NCI-H460 (cell line): Measurements from ENCODE around the gene LAMP1. TPM values are rescaled to one million over a fixed set of nuclear protein-coding genes. Genes with fewer than 3 reads are reported as not detected.

Experiments used
- small RNA-seq, 2 experiments: library from RNA; depleted of rRNA; stranded (forward); fragments of <200 nt; gene quantifications; one replicate each; pipeline ENCODE3, GENCODE V24; 2014
- total RNA-seq: library from RNA; depleted of rRNA; stranded (reverse); fragments of >200 nt; shearing (Covaris generic); gene quantifications from 2 replicates; pipeline ENCODE4 v1.2.3, GENCODE V29; 2014; rRNA removed

LAMP1 gene
- total RNA-seq, 1 experiment from 2014 or later, result 118 TPM

Small RNAs within 50 kb of the gene (small RNA-seq; reads per million reads assigned to genes)
- 0 reads per million in 2 experiments for gene MIR8075

Other genes with a start within 250 kb of the LAMP1 start
- gene F7, start 191.4 kb upstream of the LAMP1 start, total RNA-seq, result 0.07 TPM in 1 of 2 replicates, not detected in the other
- 0.59 and 0.61 TPM in 2 replicates for gene F10, start 174.4 kb upstream of the LAMP1 start, total RNA-seq
- not detected in 2 replicates for gene PROZ, start 138.6 kb upstream of the LAMP1 start, total RNA-seq
- gene PCID2, start 88.6 kb upstream of the LAMP1 start, total RNA-seq, result 120 and 124 TPM in 2 replicates
- gene CUL4A, start 87.6 kb upstream of the LAMP1 start, total RNA-seq, result 151 and 160 TPM in 2 replicates
- 2.1 TPM in 2 replicates for gene GRTP1, start 66.9 kb downstream of the LAMP1 start, total RNA-seq
- 7.6 and 9.3 TPM in 2 replicates for gene ADPRHL1, start 156.2 kb downstream of the LAMP1 start, total RNA-seq
- gene DCUN1D2, start 193.5 kb downstream of the LAMP1 start, total RNA-seq, result 8.1 and 8.5 TPM in 2 replicates